HG03442 (cell line): ENCODE measurements around the gene ALDH5A1.

Experiments used
- ATAC-seq: cut with Tn5 transposase; IDR thresholded peaks from one replicate; pipeline ENCODE4 v1.9.1; 2021; ENCODE audit warnings: mild to moderate bottlenecking, moderate library complexity; ENCODE audit not compliant: unreplicated experiment

Gene ALDH5A1

DNA sequence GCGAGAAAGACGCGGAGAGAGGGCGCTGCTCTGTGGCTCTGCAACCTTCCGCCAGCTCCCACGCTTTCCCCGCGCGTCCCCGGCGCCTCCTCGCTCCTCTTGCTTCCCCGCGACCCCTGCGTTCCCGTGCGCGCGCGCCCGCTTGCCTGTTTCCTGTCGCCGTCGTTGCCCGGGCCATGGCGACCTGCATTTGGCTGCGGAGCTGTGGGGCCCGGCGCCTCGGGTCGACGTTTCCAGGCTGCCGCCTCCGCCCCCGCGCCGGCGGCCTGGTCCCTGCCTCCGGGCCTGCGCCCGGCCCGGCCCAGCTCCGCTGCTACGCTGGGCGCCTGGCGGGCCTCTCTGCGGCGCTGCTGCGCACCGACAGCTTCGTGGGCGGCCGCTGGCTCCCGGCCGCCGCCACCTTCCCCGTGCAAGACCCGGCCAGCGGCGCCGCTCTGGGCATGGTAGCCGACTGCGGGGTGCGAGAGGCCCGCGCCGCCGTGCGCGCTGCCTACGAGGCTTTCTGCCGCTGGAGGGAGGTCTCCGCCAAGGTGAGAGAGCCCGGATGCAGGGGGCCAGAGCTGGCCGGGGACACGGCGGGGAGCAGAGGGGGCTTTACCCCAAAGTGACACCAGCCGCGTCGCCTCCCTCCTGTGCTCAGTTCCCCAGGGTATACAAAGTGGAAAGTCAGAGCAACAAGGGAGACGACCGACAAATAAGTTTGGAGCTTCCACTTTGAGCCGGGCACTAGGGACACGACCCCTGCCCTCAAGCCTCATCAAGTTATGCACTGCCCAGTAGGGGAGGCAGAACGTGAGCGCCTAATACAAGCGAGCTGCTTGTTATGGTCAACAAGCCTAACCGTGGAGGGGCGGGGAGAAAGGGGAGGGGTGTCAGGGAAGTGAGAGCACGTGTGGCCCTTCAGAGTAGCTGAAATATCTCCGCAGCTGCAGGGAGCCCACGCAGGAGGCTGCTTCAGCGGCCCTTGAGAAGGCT lies at the start of gene ALDH5A1:
Gene ALDH5A1 (plus strand): TSS at position 149 of the 975 bp plus-strand sequence. CDS start 28 bp downstream, at position 177.
- peak; percentile 66 for ATAC-seq

DNA sequence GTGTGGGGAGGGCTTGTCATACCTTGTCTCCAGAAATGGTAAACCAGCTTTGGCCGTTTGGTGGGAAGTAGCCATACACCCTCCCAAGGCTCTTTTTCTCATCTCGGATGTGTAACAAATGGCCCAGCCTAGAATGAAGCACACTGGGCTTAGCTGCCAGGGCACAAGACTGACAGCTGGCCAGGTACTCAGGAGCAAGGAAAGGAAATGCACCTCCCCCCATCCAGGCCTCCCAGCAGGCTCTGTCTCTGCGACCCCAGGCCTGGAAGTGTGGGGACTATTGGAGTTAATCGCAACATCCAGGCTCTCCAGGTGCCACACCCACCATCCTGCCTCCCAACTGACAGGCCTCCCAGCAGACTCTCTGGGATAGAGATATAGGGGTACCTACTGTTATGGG lies 49.1 kb upstream of the ALDH5A1 start:
- ATAC-seq = no peak

DNA sequence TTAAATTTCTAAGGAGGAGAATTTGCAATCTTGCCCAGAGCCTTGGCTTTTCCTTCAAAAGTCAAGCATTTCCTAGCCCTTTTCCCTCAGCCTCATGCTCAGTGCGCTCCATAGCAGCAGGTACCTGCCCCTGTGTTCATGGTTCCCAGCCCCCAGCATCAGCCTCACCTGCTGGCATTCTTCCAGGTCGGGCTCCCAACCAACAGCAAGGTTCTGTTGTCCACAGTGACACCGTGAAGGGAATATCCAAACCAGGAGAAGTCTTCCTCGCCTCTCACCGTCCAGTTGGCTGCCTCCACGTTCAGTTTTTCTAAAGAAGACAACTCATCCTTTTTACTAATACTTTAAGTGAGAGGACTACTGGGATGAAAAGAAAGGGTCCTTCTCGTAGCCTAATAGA lies 48.1 kb upstream of the ALDH5A1 start:
- no peak for ATAC-seq

DNA sequence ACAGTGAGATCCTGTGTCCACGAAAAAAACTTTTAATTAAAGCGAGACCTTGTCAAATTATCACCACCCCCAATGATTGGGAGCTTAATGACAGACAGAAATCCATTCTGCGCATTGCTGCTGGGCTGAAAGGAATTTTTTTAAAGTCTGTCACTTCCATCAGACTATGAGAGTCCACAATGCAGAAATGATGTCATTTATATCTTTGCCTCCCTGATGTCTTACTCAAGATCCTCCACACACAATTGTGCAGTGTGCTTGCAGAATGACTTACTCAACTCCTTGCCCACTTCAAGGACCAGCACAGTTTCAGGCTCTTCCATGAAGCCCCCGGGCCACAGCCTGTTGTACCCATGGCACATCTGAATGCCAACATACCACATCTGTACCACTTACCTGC lies 46.4 kb upstream of the ALDH5A1 start:
- ATAC-seq = no peak

DNA sequence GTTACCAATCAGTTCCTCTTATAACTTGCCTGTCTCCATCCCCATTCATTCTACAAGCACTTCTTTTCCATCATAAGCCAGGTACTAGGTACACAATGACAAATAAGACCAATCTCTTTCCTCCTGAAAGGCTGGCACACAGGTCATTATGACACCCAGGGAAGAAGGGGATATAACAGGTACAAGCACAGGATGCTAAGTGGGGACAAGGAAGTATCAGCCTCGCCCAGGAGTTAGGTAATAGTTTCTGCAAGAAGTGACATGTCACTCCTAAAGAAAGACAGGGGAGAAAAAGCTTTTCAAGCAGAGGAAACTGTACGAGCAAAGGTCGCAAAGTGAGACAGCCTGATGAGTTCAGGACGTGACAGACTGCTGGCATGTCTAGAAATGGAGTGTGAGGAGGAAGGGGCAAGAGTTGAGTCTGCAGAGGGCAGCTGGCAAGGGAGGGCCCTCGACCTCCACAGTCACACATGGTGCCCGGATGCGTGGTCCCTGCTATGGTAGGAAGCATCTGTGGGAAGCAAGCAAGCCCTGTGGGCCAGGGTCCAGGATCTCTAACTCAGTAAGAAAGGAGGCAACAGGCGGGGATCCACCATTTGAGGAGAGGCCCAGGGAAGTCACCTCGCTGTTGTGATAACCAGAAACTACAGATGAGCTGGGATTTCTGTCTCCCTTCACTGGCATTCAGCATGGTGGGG lies 45.8 kb upstream of the ALDH5A1 start:
- no peak for ATAC-seq

DNA sequence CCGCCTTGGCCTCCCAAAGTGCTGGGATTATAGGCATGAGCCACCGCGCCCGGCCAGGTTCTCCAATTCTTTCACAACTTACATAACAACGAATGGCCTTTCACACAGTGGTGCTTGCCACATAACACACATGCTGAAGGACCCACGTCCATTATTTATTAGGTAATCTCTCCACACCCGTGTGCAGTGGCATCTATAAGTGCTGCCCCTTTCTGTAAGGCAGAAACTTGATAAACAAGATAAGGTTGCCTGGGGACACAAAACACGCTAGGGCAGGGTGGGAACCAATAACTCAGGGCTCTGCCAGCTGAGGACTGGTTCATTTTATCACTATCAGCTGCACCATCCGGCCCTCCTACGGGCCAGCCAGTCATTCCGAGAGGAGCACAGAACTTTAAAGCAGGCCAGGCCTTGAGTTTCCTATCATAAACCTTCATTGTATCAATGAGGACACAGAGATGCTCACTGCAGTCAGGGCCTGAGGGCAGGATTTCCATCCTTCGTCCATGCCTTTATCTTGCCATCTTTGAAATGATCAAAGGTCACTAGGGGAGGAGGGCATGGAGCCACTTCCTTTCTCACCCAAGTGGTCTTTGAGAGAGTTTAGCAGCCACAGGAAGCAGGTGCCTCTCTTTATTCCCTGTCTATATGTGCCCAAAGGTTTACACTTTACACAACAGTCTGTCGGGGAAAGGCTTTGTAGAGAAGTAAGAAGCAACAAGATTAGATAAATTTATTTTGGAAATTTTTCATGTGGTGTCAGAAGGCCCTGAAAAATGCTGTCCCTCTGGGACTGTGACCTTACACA lies 43.0 kb upstream of the ALDH5A1 start:
- ATAC-seq = no peak

DNA sequence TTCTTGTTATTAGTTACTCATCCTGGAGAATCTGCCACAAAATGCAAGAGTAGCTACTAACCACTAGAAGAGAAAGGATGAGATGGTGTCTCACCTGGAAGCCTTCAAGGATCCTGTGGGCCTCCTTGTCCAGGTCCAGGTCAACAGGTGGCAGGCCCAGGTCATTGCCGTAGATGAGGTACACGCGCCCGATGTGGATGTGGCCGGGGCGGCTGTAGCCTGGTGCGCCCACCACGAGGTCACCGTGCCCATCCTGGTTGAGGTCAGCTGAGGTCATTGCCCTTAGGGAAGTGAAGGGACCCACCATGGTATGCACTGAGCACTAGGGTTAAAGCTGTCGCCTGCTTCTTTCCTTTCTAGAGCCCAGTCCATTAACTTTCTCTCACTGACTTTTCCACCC lies 40.8 kb upstream of the ALDH5A1 start:
- ATAC-seq = no peak

DNA sequence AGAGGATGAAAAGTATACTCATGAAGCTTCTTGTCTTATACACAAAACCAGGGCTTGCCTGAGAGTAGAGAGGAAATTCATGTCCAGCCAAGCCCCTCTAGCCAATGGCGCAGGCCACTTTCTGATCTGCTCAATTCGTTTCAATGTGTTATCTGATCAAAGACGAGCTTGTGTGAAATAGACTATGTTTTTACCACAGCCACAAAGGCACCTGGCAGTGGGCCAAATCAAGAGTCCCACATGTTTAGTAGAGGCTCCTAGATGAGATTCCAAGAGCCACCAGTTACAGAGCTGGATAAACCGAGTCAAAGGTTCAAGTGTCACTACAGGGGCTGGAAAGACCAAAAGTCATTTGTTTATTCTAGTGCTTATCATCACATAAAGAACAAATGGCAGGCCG lies 40.3 kb upstream of the ALDH5A1 start:
- ATAC-seq = no peak

DNA sequence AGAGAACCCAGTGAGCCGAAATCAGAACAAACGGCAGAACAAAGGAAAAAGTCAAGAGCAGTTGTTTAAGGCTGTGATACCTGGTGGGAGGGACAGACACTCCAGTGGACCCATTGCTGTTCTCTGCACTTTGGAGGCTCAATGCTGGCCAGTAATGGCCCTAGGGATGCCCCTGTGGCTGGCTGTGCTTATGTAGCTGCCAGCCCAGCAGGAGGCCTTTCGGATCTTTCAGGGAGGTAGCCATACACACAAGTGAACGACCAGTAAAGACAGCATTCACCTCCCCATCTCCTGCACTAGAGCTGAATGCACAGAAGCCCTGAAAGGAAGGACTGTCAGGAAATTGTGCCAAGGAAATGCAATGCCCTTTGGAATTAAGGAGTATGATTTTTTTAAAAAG lies 39.7 kb upstream of the ALDH5A1 start:
- no peak for ATAC-seq

DNA sequence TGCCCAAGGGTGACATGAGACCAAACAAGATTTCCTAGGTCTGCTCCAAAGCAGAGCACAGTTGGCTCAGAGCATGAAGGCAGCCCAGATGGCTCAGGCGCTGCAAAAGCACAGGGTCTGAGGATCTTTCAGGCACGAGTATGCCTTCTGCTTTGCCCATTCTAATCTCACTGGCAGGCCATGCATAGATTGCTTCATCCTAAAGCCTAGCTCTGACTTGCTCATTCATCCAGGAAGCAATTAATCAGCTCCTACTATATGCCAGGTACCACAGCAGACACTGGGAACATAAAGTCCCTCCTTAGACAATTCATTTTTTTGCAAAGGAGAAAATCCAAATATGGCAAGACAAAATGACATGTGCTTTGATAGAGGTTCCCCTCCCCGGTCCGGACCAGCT lies 36.6 kb upstream of the ALDH5A1 start:
- ATAC-seq = no peak

DNA sequence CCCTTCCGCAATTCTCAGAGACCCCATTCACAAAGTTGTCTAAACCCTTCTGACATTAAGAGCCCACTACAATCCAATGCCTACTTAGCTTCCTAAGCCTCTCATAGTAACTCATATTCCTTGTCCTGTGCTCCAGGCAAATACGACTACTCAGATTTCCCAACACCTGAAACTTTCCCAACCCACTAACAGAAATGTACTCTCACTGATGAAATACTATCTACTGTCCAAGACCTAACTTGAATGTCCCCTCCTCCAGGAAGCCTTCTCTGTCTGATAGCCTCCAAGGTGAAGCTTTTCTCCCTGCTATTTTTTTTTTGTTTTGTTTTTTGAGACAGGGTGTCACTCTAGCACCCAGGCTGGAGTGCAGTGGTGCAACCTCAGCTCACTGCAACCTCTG lies 35.8 kb upstream of the ALDH5A1 start:
- ATAC-seq = no peak

DNA sequence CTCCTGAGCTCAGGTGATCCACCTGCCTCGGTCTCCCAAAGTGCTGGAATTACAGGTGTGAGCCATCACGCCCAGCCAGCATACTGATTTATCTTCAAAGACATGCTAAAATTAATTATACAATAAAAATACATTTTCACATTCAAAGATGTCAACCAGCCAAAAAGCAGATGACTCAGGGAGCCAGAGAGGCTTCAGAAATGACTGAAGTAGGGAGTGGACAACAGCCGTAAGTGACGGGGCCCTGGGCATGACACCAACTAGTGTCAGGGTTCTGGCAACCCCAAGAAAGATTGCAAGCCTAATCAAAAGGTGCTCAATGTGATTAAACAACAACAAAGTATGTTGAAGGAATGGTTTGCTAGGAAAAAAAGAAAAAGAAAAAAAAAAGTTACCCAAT lies 33.8 kb upstream of the ALDH5A1 start:
- no peak for ATAC-seq

DNA sequence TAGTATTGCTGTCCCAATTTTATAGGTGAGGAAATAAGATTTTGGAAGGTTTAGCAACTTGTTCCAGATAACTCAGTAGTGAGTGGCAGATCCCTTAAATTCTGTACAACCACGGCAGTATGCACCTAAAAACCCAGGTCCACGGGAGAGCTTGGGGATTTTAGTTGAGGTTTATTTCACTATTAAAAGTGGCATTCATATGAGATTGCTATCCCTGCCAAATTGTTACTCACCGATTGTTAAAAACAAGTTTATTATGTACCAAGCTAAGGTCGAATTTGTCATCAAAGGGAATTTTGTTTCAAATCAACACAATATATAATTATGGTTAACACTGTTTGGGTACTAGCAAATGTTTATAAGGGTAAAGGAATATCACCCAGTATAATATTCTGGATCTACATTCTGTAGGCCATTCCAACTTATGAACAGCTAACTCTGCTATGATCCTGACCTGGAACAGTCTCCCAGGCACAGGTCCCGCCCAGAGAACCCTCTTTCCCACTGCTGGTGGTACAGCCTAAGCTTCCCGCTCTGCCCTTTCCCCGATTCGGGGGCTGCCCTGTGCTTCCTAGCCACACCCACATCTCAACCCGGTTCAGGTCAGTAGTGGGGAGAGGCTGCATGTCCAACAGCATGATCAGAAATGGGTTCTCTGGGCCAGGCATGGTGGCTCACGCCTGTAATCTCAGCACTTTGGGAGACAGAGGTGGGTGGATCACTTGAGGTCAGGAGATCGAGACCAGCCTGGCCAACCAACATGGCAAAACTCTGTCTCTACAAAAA lies 30.3 kb upstream of the ALDH5A1 start:
- ATAC-seq = no peak

DNA sequence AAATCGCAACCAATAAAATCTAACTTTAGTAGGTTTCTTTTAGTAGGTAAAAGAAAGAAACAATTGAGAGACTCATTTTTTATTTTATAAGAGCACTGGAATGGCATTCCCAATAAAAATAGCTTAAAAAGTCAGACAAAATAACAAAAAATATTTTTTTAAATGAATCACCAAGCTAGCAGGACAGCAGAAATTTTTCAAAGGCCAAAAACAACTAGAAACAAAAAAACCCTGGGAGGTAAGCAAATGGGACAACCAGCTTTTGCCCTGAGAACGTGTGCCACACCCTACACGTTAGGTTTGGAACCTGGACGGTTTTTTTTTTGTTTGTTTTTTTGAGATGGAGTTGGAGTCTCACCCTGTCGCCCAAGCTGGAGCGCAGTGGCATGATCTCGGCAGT lies 25.0 kb upstream of the ALDH5A1 start:
- ATAC-seq = no peak

DNA sequence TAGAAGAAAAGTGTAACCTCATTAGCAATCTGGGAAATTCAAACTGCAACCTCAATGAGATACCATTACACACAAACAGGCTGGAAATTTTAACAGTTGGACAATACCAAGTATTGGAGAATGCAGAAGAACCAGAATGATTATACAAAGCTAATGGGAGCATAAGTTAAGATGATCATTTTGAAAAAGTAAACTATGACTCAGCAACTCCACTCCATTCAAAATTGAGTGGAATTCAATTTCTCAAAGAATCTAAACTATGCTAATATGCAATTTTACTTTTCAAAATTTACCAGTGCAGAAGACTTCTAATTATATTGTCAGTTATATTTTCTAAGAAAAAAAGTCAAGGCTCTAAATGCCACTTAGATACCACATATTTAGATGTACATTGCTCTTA lies 22.6 kb upstream of the ALDH5A1 start:
- no peak for ATAC-seq

DNA sequence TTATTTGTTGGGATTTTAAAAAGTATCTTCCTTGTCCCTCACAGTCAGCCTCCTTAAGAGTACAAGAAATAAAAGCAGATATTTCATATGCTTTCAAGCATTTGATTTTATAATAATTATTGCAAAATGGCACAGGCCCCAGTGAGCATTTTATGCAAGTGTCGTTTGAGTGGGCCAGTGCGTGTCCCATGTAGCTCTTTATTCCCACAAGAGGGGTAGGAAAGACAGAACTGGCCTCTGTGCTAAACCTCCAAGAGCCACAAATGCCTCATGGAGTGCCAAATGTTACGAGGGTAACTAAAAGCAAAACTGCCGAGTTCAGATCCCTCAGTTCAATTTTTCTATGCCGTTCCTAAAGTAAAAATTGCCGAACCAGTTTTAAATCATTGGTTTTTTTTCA lies 18.1 kb upstream of the ALDH5A1 start:
- ATAC-seq = no peak

DNA sequence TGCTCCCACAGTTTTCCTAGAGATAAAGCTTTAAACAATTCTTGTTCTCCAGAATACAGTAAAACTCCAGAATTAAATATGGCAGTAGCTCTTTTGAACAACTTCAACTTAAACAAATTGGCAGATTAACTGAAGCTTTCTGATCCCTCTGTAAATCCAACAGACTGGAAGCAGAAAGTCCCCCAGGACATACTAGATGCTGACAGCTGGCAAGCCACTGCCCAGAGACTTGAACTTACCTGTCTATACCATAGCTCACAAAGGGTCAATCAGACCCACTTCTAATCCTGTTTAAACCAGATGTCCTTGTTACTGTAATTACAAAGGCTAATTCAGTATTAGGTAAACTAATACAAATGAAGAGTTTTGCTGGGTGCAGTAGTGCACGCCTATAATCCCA lies 17.7 kb upstream of the ALDH5A1 start:
- no peak for ATAC-seq

DNA sequence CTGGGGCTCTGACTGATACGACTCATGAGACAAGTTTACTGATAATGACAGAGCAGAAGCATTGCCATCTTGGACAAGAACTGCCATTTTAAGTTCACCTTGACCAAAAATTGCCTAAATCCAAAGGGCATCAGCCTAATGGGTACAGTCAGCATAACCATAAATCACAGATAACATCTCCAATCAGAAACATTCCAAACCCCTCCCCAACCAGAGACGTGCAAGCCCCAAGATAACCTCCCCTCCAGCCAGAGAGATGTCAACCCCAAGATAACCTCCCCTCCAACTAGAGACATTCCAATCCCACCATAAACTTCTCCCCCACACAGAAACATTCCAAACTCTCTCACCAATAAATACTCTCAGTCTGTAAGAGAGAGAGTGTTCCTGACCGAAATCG lies 15.9 kb upstream of the ALDH5A1 start:
- ATAC-seq = no peak

DNA sequence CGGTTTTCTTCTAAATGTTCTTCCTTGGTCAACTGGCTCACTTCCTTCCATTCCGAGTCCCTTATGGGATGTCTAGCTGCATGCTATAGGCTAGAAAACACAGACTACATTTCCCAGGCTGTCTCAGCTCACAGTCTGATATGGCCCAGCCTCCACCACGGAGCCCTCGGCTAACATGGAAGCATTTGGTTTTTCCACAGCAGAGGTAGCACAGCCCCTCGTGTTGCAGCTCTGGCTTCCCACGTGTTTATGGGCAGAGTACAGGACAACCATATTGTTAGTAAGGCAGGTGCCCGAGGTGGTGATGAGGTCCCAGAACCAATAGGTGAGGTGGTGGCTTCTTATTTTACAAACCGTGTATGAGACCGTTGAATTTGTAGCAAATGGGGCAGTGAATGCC lies 14.1 kb upstream of the ALDH5A1 start:
- ATAC-seq = no peak

DNA sequence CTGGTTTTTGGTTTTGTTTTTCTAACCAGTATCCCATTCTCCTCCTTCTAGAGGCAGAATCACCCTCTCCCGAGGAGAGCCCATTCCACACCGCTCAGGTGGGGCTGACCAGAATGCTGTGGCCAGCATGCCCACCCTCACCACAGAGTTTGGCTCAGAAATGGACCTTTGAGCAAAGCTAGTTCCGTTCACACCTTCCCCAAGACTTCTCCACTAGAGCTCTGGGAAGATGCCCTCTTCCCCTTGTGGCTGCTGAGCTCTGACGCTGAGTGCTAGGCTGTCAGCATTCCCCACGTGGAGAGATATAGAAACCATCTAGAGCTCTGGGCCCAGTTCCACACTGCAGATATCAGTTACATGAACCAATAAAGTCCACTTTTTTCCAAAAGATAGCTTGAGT lies 13.3 kb upstream of the ALDH5A1 start:
- no peak for ATAC-seq
